SK-N-SH treated with all-trans-retinoic acid at 6 μM for 48 hours (cell line): ENCODE results near the gene KIFC3.

ENCODE experiments used
- GLIS3 ChIP-seq: fragments of 250-450 bp; sonication (Bioruptor Pico); IDR thresholded peaks from 2 replicates; pipeline ENCODE4 v1.5.0; 2020; ENCODE audit warnings: mild to moderate bottlenecking, moderate library complexity
- TOX ChIP-seq: fragments of 250-450 bp; sonication (Bioruptor Pico); IDR thresholded peaks from 2 replicates; pipeline ENCODE4 v1.8.0; 2021; ENCODE audit warnings: mild to moderate bottlenecking, moderate library complexity, borderline replicate concordance
- TF ChIP-seq, protein P1 (sequence below): fragments of 250-450 bp; sonication (Bioruptor Pico); IDR thresholded peaks from 2 replicates; pipeline ENCODE4 v1.8.0; 2021; ENCODE audit warnings: low read depth, mild to moderate bottlenecking, moderate library complexity, borderline replicate concordance

- no peak for TF ChIP-seq TOX (CRISPR knock-in tag)
- no peak for TF ChIP-seq GLIS3 (CRISPR knock-in tag)
- TF ChIP-seq, protein P1, sequence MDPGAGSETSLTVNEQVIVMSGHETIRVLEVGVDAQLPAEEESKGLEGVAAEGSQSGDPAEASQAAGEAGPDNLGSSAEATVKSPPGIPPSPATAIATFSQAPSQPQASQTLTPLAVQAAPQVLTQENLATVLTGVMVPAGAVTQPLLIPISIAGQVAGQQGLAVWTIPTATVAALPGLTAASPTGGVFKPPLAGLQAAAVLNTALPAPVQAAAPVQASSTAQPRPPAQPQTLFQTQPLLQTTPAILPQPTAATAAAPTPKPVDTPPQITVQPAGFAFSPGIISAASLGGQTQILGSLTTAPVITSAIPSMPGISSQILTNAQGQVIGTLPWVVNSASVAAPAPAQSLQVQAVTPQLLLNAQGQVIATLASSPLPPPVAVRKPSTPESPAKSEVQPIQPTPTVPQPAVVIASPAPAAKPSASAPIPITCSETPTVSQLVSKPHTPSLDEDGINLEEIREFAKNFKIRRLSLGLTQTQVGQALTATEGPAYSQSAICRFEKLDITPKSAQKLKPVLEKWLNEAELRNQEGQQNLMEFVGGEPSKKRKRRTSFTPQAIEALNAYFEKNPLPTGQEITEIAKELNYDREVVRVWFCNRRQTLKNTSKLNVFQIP, result no peak
Observed at GRCh38 chr16:57822018-57822553, 19.8 kb upstream of the KIFC3 start.
